GM10847 (cell line): ENCODE measurements around the gene KARS1.
A peak's percentile ranks its signal among the peaks of the same experiment; 100 is the strongest.

Experiments
- POLR2A ChIP-seq: IDR thresholded peaks from 2 replicates; pipeline ENCODE4 v1.6.1; 2011; ENCODE audit not compliant: insufficient read length; ENCODE audit errors: extremely low read depth

Gene KARS1

DNA sequence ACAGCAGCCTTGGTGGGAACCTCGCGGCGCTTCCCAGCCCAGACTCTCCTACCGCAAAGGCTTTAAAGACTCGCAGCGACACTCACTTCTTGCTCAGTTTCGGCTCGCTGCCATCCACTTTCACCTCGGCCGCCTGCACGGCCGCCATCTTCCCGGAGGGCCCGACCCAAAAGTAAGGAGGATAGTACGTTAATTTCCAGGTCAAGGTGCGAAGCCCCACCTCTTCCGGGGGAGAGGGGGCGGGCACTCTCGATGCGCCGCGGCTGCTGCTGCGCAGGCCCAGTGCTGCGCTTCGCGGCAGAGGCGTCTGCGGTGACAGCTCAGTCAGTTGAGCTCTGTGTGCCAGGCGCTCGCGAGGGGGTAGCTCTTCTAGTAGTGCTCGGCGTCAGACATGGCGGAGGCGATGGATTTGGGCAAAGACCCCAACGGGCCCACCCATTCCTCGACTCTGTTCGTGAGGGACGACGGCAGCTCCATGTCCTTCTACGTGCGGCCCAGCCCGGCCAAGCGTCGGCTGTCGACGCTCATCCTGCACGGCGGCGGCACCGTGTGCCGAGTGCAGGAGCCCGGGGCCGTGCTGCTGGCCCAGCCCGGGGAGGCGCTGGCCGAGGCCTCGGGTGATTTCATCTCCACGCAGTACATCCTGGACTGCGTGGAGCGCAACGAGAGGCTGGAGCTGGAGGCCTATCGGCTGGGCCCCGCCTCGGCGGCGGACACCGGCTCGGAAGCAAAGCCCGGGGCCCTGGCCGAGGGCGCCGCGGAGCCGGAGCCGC lies at the start of gene KARS1, which contains the start of gene TERF2IP:
KARS1 (minus strand) TSS at position 174 of the 773 bp plus-strand sequence; CDS start at position 148, 26 bp downstream.
TERF2IP (plus strand) TSS at position 282 of the 773 bp plus-strand sequence; CDS start at position 392, 110 bp downstream.
- TF ChIP-seq POLR2A: peak; percentile 97

DNA sequence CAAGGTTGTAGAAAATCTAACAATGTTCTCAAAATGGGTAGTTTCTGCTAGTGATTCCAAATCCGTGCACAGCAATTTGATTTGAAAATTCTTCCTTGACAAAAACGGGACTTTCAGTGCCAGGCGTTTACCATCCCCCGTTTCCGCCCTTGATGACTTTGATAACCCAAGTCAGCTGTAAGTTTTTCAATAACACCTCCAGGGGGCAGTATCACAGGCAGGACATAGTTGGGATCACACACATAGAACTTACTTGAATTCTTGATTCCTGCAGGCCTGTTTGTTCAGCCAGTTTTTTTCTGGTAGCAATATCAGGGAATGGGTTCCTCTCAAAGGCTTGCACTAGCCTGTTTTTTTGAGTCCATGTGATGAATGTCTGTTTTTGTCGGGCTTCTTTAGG lies 48.2 kb upstream of the KARS1 start:
- no peak for TF ChIP-seq POLR2A

DNA sequence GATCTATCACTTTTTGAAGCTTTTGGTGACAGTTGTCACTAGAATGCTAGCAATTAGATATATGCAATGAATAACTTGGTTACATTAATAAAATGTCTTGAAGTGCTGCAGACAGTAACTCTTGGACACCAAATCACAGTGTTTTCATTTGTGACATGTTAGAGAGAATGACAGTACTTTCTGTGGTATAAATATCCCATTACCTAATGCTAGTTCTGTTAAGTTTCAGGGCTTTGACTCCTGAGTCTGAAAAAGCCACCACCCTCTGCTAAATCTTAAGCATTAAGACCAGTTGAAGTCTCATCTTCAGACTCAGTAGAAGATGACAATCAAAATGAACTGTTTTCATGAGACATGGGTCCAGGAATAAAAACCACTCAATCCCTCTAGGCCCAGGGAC lies 39.9 kb upstream of the KARS1 start:
- no peak for TF ChIP-seq POLR2A

GRCh38 chr16:75682308-75682707 lies 34.8 kb upstream of the KARS1 start:
- no peak for TF ChIP-seq POLR2A

- TF ChIP-seq POLR2A: no peak
Measured at GRCh38 chr16:75679366-75679765, 31.9 kb upstream of the KARS1 start.

GRCh38 chr16:75676909-75677308 lies 29.4 kb upstream of the KARS1 start, which contains the start of gene CPHXL2:
TSS of gene CPHXL2 (minus strand) at chr16:75677009. CDS start at chr16:75676999, 10 bp downstream.
- no peak for TF ChIP-seq POLR2A

- TF ChIP-seq POLR2A: no peak
Measured at GRCh38 chr16:75667503-75667902, 20.0 kb upstream of the KARS1 start.

DNA sequence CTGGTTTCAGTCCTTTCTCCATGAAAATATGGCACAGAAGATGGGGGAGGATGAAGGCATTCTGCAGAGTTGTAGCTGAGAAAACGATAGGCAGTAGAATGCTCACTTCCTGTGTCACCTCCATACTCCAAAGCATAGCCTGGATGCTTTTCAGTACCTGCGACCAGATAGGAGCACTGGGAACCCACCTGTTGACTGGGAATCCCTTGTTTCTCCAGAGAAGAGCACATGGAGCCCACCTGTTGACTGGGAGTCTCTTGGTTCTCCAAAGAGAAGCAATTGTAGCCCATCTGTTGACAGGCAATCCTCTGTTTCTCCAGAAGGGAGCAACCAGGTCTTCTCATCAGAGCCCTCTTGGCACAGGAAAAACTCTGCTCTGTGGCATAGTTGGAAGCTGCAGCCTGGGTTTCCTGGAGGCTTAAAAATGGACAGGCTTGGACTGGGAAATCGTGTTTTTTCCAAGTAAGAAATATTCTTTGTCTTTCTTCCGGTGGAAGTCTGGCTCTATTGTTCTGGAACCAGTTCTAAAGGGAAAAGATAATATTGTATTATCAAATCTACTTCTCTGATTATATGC lies 13.3 kb upstream of the KARS1 start:
- no peak for TF ChIP-seq POLR2A

GRCh38 chr16:75660321-75660720 lies 12.9 kb upstream of the KARS1 start:
- TF ChIP-seq POLR2A: no peak

DNA sequence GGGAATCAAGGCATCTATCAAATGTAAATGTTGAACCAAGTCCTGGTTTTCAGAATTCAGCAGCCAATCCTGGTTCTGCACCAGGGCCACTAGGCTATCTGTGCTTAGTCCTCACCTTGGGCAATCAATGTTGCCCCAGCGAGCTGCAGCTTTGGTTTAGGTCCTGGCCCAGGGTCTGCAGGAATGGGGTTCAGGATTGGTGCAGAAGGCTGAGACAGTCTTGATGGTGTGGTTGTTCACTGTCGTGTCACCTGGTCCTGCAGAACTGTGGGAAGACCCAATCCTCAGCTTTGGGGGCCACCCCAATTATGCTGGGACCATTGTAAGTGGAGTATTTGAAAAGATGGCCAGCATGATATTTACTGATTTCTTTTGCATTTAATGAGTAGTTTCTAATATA lies 10.7 kb upstream of the KARS1 start:
- no peak for TF ChIP-seq POLR2A

GRCh38 chr16:75653922-75654321 lies 6.5 kb upstream of the KARS1 start:
- no peak for TF ChIP-seq POLR2A

GRCh38 chr16:75648265-75649076 lies 1.0 kb upstream of the KARS1 start:
- TF ChIP-seq POLR2A: peak; percentile 47

DNA sequence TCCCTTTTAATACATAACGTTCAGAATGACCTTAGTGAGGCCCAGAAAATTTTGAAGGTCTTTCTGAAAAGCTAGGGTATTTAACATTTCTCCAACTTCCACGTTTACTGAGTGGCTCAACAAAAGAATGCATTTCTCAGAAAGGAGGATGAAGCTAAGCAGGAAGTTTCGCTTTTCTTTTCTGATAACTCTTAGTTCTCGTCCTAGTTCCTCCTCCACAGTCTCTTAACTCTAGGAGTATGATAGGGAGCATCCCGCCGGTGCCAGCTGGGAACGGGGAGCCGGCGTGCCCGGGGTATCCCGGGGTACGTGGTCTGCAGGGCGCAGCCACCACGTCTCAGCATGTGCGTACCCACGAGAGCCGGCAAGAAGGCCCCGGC lies 363 bp downstream of the KARS1 start:
- no peak for TF ChIP-seq POLR2A

- no peak for TF ChIP-seq POLR2A
Measured at GRCh38 chr16:75644240-75645012, 3.0 kb downstream of the KARS1 start.

GRCh38 chr16:75640598-75640997 lies 6.9 kb downstream of the KARS1 start:
- TF ChIP-seq POLR2A: no peak
